LHCN-M2 (cell line): ENCODE data around the gene AIG1. TPM values are rescaled to one million over a fixed set of nuclear protein-coding genes. Genes with fewer than 3 reads are reported as not detected.
"Not testable (repeated sequence)": the region's sequence is repeated elsewhere in the genome, so short reads cannot be mapped to it uniquely, and the experiment has no call there.

Source experiments
- DNase-seq: peaks from one replicate; pipeline ENCODE4 v3.0.0-alpha.2; 2012; ENCODE audit warnings: low read depth
- polyA plus RNA-seq: library from polyadenylated mRNA; unstranded; fragments of >200 nt; gene quantifications from one replicate; pipeline ENCODE4 v1.2.1, GENCODE V29; 2012; ENCODE audit warnings: missing spikeins
- total RNA-seq: library from RNA; depleted of rRNA; stranded (reverse); fragments of >200 nt; gene quantifications from 2 replicates; pipeline ENCODE4 v1.2.3, GENCODE V29; 2014; rRNA removed

Gene AIG1, protein sequence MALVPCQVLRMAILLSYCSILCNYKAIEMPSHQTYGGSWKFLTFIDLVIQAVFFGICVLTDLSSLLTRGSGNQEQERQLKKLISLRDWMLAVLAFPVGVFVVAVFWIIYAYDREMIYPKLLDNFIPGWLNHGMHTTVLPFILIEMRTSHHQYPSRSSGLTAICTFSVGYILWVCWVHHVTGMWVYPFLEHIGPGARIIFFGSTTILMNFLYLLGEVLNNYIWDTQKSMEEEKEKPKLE
- total RNA-seq, result 41.6 and 46.5 TPM in 2 replicates
- polyA plus RNA-seq, result 54.5 TPM

DNA sequence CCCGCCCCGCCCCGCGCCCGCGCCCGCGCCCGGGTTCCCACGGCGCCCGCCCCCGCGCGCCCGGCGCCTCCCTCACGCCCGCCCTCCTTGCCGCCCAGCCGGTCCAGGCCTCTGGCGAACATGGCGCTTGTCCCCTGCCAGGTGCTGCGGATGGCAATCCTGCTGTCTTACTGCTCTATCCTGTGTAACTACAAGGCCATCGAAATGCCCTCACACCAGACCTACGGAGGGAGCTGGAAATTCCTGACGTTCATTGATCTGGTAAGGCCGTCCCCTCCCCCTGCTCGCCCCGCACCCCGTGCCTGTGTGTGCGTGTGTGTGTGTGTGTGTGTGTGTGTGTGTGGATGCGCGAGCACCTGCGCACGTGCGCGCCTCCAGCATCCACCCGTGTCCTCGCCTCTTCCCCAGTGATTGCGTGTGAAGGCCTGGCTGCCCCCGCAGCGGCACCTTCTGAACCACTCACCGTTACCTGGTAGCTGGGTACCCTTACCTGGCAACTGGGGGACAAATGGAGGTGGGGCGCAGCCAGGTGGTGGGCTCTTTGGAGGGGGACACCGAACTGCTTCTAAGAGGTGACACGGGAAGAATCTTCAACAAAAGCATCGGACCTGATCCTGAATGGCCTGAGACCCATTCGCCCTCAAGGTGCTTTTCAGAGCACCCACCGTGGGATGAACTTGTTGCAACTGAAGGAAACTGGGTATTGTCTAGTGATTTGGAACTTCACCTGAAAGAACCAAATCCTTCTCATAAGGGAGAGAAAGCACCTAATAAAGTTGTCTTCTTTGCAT, at the start of gene AIG1:
Gene AIG1 (plus strand): TSS at position 84 of the 791 bp plus-strand sequence. CDS start 37 bp downstream, at position 121.
- DNase-seq, result no peak

DNA sequence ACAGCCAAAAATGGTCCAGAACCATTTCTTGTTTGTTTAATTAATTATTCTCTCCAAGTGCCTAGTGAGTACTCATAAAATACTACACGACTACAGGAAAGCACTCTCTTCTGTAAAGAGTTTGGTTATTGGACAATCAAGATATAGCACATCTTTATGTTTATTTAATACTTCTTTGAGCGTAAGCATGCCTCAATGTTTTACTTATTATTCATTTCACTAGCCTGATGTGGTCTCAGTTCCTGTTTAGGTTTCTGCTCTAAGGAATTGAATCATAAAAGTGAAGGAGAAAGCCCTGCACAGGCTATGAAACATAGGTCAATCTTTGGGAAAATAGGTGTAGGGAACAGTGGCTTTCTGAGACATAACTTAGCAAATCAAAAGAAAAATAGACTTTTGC, 45.9 kb upstream of the AIG1 start:
- no peak for DNase-seq

DNA sequence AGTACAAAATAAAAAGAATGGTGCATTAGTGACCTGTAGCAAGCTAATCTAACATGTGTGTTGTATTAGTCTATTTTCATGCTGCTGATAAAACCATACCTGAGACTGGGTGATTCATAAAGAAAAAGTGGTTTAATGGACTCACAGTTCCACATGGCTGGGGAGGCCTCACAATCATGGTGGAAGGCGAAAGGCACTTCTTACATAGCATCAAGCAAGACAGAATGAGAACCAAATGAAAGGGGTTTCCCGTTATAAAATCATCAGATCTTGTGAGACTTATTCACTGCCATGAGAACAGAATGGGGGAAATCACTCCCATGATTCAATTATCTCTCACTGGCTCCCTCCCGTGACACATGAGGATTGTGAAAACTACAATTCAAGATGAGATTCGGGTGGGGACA, 45.4 kb upstream of the AIG1 start:
- DNase-seq, result no peak

DNA sequence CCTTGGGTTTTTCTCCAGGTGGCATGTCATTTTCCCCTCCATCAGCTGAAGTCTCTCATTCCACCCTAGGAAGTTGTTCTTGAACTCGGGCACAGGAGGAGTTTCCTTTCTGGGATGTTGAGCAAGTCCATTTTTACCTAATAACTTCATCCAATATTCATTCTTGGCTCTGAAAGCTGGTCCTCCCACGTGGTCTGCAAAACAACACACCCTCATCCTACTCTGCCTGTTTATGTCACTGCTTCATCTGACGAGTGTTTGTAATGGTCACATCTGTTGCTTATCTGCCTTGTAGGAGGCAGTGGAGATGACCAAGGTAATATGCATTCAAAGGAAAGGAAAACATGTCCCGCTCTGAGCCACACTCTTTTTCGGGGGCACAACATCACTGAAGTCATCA, 41.7 kb upstream of the AIG1 start:
- no peak for DNase-seq

DNA sequence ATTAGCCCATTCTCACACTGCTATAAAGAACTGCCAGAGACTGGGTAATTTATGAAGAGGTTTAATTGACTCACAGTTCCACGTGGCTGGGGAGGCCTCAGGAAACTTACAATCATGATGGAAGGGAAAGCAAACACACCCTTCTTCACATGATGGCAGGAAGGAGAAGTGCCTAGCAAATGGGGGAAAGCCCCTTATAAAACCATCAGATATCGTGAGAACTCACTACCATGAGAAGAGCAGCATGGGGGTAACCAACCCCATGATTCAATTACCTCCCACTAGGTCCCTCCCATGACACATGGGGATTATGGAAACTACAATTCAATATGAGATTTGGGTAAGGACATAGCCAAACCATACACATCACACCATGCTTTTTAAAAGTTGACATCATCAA, 39.8 kb upstream of the AIG1 start:
- DNase-seq, result not testable (repeated sequence)

DNA sequence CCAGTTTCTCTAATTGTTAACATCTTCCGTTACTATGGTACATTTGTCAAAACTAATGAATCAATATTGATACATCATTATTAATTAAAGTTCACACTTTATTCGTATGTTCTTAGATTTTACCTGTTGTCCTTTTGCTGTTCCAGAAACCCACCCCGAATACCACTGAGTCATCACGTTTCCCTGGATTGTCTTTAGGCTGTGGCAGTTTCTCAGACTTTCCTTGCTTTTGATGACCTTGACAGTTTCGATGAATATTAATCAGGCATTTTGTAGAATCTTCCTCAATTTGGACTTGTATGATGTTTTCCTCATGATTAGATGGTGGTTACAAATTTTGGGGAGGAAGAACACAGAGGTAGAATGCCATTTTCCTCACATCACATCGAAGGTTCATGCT, 39.1 kb upstream of the AIG1 start:
- no peak for DNase-seq

DNA sequence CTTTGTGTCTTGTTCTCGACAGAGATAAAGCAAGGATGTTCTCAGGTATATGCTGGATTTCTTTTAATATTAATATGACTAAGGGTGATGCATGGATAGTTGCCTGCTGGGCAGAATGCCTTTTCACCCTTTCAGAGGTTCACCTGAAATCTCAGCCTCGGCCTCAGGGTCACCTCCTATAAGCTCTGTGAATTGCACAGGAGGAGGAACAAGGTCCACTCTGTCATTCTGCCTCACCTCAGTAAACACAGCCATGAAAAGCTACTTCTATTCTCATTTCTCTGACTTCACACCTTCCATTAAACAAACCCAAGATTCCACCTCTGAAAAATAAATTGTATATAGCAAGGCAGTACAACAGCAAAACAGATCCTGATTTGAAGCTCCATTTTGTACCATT, 38.1 kb upstream of the AIG1 start:
- DNase-seq, result no peak

DNA sequence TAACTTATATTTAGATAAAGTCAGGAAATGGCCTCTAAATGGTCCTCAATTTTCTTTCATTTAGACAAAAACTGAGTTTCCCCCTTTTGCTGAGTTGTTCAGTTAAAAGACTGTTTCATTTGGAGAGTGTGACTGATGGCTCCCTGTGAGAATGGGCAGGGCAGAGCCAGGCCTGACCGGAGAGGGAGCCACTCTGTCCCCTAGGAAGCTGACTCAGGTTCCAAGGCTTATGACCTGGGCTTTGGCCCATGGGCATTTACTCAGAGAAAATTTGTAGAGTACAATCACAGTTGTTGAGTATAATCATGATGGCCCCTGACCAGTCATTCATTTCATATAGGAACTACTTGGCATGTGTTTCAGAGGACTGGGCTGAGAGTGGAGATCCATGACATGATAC, 37.0 kb upstream of the AIG1 start:
- DNase-seq, result peak; percentile 11

DNA sequence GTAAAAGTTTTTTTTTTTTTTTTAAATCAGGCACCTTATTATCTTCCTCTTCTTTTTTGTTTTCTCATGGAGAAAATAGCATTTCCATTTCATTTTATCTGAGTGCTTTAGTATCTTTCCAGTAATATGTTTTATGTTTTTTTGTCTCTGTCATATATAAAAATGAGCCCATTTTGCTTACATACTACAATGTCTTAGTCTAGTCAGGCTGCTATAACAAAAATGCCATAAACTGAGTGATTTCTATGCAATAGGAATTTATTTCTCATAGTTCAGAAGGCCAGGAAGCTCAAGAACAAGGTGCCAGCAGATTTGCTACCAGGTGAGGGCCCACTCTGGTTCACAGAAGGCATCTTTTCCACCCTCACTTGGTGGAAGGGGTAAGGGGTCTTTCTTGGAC, 35.7 kb upstream of the AIG1 start:
- DNase-seq, result no peak

DNA sequence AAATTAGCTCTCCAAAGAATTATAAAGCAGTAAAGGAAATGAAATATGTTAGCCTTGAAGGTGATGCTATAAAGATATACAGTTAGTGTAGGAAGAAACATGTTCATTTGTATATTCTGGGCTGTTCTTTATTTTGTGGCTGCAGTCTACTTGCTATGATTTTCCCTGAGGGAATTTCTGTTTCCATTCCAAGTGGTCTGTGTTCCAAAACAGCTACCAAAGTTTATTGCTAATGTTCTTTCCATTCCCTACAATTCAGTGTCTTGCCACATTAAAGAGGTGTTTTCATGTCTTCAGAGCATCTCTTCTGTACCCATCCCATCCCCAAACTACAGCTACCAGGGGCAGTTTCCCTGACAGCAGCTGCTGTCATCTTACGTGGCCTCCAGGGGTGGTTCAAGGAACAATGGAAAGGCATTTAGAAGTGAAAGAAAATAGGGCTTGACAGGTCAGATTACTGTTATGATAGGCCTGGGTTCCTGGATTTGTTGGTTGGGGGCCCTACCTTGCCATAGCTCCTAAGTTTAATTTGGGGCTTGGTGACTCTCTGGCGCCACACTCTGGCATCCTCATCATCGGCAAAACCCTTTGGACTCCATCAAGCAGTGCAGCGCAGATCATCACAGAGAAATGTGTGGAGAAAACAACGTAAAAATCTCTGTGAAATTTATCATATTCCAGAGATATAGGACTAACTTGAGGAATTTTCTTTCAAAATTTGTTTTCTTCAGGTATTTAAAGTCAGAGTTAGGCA, 33.8 kb upstream of the AIG1 start:
- peak; percentile 18 for DNase-seq

DNA sequence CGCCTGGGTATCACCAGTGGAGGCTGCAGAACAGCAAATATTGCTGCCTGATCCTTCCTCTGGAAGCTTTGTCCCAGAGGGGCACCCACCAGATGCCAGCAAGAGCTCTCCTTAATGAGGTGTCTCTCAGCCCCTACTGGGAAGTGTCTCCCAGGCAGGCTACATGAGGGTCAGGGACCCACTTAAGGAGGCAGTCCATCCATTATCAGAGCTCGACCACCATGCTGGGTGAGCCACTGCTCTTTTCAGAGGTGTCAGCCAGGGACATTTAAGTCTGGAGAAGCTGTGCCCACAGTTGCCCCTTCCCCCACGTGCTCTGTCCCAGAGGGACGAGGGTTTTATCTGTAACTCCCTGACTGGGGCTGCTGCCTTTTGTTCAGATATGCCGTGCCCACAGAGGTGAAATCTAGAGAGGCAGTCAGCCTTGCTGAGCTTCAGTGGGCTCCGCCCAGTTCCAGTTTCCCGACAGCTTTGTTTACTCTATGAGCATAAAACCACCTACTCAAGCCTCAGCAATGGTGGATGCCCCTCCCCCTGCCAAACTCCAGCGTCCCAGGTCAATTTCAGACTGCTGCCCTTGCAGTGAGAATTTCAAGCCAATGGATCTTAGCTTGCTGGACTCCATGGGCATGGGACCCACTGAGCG, 25.9 kb upstream of the AIG1 start:
- DNase-seq, result no peak

DNA sequence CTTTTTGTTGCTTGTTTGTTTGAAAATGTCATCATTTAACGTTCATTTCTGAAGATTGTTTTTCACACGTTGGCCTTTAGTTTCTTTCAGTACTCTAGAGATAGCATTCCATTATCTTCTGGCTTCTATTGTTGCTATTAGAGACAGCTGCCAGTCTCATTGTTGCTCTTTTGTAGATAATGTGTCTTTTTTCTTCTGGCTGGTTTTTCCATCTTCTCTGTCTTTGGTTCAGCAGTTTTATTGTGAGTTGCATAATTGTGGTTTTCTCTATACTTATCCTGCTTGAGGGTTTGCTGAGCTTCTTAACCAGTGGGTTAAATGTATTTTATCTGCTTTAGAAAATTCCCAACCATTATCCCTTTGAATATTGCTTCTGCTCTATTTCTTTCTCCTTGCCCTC, 23.2 kb upstream of the AIG1 start:
- peak; percentile 22 for DNase-seq

DNA sequence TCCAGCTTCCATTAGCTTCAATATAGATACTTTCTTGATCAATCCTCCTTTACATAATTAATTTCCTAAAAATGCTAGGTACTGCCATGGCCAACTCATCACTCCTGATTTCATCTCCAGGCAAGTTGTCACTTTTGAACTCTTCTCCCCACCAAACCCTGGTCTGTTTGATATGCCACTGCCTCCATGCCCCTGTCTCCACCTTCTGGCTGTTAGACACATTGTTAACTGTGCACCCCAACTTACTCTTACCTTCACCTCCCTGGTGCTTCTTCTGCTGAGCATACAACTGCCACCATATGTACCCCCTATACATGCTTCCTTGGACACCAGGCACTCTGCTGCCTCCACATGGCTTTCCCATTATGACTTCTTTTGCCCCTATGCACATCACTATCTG, 21.9 kb upstream of the AIG1 start:
- DNase-seq, result no peak

DNA sequence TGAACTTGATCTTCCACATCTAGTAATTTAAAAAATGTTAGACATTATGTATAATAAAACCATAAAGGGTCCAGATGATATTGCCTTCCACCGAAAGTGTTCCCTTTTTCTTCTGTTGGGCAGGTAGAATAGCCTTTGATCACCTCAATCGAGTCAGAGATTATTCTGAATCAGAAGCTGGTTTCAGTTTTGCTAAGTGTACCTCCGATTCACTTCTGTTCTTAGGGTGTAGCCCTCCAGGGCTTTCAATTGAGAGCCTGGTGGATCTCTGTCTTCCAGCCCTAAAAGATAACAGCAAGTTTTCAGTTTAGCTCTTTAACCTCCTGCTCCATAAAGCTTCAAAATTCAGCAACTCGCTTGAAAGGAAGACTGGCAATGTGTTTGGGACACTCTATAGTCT, 21.1 kb upstream of the AIG1 start:
- no peak for DNase-seq

DNA sequence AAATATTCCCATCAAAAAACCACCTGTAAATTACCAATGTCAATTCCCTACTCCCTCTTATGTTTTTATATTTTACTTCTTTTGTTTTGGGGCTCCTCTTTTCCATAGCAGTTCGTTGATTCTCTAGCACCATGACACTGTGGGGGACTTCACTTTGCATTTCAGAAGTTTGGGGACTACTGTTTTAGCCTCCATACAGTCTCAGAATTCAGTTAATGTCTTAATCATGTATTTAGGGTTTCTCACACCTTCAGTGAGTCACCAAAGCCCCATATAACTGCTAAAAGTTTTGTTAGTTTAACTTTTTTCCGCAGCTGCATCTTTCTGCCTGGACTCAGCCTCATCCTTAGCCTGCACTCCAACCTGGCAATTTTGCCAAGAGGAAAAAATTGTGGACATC, 20.7 kb upstream of the AIG1 start:
- DNase-seq, result no peak

DNA sequence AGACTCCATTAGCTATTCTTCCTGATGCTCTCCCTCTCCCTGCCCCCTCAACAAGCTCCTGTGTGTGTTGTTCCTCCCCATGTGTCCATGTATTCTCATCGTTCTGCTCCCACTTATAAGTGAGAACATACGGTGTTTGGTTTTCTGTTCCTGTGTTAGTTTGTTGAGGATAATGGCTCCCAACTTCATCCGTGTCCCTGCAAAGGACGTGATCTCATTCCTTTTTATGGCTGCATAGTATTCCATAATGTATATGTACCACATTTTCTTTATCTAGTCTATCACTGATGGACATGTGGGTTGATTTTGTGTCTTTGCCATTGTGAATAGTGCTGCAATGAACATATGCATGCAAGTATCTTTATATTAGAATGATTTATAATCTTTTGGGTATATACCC, 16.3 kb upstream of the AIG1 start:
- DNase-seq, result not testable (repeated sequence)

DNA sequence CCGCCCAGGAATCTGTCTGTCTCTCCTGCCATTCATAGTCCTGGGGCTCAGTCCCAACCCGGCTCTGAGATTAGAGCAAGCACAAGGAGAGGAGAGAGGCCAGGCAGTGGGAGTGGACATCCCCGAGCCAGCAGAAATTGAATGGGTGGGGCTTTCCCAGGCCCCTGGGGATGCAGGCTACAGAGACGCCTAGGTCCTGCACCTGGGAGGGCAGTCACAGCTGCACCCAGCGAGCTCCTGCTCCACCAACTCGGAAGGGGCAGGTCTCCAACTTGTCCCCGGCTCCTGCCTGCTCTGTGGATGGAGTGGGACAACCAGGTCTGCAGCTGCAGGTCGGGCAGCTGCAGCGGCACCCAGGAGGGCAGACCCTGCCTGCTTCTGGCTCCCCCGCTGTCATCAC, 11.1 kb upstream of the AIG1 start:
- no peak for DNase-seq

DNA sequence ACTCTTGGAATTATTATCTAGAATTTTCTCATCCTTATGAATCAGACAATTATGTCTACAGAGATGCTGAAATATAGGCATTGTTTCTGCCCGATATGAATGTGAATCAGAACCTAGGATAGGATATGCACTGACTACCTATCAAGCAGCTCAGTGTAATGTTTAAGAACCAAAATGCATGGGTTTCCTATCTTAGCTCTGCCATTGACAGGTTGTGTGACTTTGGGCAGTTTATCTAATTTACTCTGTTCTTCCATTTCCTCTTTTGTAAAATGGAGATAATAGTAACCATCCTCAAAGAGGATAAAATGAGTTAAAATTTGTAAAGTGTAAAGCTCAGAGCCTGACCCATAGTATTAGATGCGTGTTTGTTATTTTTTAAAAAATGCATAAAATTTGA, 10.2 kb upstream of the AIG1 start:
- DNase-seq, result no peak

DNA sequence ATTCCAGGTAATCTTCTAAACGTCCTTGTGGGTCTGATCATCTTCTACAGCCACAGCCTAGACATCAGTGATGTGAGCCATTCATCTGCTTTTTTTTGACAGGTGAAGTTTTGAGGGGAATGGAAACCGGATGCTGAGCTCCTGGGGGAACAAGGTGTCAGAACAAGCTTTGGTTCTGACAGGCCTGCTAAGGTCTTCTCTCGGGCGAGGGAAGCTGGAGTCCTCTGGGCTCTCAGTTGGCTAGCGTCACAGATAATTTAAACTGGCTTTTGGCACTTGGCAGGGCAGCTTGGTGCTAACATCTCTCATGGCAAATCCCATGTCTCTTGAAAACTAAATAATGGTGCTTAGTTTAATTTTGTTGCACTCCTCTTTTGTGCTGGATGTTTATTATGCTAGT, 8.4 kb upstream of the AIG1 start:
- no peak for DNase-seq

DNA sequence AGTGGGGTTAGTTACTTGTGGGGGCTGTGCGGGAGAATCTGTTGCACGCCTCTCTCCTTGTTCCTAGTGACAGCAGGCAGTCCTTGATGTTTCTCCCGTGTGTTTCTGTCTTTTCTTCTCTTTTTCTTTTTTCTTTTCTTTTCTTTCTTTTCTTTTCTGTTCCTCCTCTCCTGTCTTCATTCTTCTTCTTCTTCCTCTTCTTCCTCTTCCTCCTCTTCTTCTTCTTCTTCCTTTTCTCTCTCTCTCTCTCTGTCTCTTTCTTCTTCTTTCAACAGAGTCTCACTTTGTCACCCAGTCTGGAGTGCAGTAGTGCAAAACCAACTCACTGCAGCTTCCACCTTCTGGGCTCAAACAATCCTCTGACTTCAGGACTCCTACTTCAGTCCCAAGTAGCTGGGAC, 6.8 kb upstream of the AIG1 start:
- DNase-seq, result no peak

DNA sequence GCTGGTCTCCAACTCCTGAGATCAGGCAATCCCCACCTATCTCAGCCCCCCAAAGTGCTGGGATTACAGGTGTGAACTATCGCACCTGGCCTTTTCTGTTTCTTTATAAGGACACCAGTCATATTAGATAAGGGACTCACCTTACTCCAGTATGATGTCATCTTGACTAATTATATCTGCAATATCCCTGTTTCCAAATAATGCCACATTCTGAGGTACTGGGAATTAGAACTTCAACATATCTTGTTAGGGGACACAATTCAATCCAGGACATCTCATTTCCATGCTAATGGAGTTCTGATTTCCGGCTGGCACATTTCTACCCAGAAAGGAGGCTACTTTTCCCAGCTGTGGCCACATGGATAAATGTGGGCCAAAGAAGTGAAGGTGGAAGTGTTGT, 6.4 kb upstream of the AIG1 start:
- DNase-seq, result no peak

DNA sequence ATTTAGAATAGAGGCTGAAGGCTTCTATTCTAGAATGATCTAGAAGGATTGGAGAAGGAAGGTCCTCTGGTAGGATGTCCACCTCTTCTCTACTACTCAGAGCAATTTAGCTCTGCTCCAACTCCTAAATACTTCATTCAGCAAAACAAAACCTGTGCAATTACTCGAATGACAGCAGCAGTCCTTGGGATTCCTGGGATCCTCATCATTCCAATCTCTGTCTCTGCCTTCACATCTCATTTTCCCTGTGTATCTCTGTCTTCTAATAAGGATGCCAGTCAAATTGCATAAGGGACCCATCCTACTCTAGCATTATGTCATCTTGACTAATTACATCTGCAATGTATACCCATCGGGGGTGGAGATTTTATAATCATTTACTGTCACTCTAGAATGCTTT, 5.5 kb upstream of the AIG1 start:
- no peak for DNase-seq
